CD14-positive monocyte (primary cell): ENCODE results near the gene ARHGEF10L. TPM values are rescaled to one million over a fixed set of nuclear protein-coding genes. Genes with fewer than 3 reads are reported as not detected.

ENCODE experiments used
- DNase-seq, 3 donors: peaks; one replicate each; pipeline ENCODE4 v3.0.0-alpha.2; 2011 to 2022
- H2AFZ ChIP-seq: 2 replicates; pipeline ENCODE4 v1.6.0; 2012; ENCODE audit warnings: mild to moderate bottlenecking, low read depth, low read length, inconsistent platforms; ENCODE audit not compliant: insufficient read depth, poor library complexity, severe bottlenecking
- H3K27ac ChIP-seq, 2 donors: 1 replicate in 1 of 2; 2 replicates in 1 of 2; pipeline ENCODE4 v1.5.1; 2012 to 2013; ENCODE audit warnings: low read length in 2 of 2, control low read depth in 1 of 2, inconsistent platforms in 1 of 2, low read depth in 1 of 2, mild to moderate bottlenecking in 1 of 2
- H3K27me3 ChIP-seq, 2 donors: one replicate each; pipeline versions ENCODE4 v1.6.0 to v1.6.1; 2011 to 2013; ENCODE audit warnings: low read length in 2 of 2; ENCODE audit not compliant: control insufficient read depth in 2 of 2, insufficient read depth in 2 of 2
- H3K36me3 ChIP-seq, 2 donors: replicated peaks in 1 of 2; 1 replicate in 1 of 2; 2 replicates in 1 of 2; pipeline versions ENCODE4 v1.5.1 to v1.6.1; 2012 to 2013; ENCODE audit warnings: low read length in 2 of 2, control low read depth in 1 of 2, inconsistent platforms in 1 of 2, mild to moderate bottlenecking in 1 of 2; ENCODE audit not compliant: insufficient read depth in 2 of 2, control insufficient read depth in 1 of 2
- H3K4me1 ChIP-seq, 2 donors: 1 replicate in 1 of 2; 2 replicates in 1 of 2; pipeline versions ENCODE4 v1.5.1 to v1.6.1; 2012 to 2013; ENCODE audit warnings: low read length in 2 of 2, control low read depth in 1 of 2, inconsistent platforms in 1 of 2, mild to moderate bottlenecking in 1 of 2, moderate library complexity in 1 of 2; ENCODE audit not compliant: insufficient read depth in 2 of 2, control insufficient read depth in 1 of 2
- H3K4me2 ChIP-seq: replicated peaks from 2 replicates; pipeline ENCODE3; 2012; ENCODE audit warnings: low read length, moderate library complexity, mild to moderate bottlenecking; ENCODE audit not compliant: poor library complexity, severe bottlenecking; ENCODE audit errors: extremely low read depth
- H3K4me3 ChIP-seq, 3 experiments: fragments of 200-600 bp in 1 of 3; sonication (generic) in 1 of 3; replicated peaks in 1 of 3; 1 replicate in 2 of 3; 2 replicates in 1 of 3; pipeline ENCODE4 v1.5.1; 2011 to 2013; ENCODE audit warnings: low read length in 3 of 3, mild to moderate bottlenecking in 3 of 3, control low read depth in 2 of 3, low read depth in 2 of 3, inconsistent platforms in 1 of 3, moderate library complexity in 1 of 3
- H3K79me2 ChIP-seq: 2 replicates; pipeline ENCODE4 v1.6.0; 2012; ENCODE audit warnings: mild to moderate bottlenecking, control low read depth, inconsistent platforms, low read length, moderate library complexity; ENCODE audit not compliant: insufficient read depth
- H3K9ac ChIP-seq: 2 replicates; pipeline ENCODE4 v1.6.0; 2017; ENCODE audit warnings: low read length, mild to moderate bottlenecking; ENCODE audit not compliant: insufficient read depth, poor library complexity, severe bottlenecking
- H3K9me3 ChIP-seq, 2 donors: replicated peaks in 1 of 2; 1 replicate in 1 of 2; 2 replicates in 1 of 2; pipeline versions ENCODE4 v1.5.1 to v1.6.1; 2012 to 2013; ENCODE audit warnings: low read length in 2 of 2, control low read depth in 1 of 2; ENCODE audit not compliant: control insufficient read depth in 1 of 2, insufficient read depth in 1 of 2
- H4K20me1 ChIP-seq: 2 replicates; pipeline ENCODE4 v1.6.0; 2012; ENCODE audit warnings: mild to moderate bottlenecking, low read length, control low read depth, moderate library complexity; ENCODE audit not compliant: insufficient read depth
- H3K27ac Mint-ChIP-seq, 7 donors: one replicate each; pipeline ENCODE4 v1.8.0; 2020; ENCODE audit warnings: mild to moderate bottlenecking in 7 of 7, mixed read lengths in 7 of 7, moderate library complexity in 6 of 7, inconsistent platforms in 2 of 7
- H3K27me3 Mint-ChIP-seq, 3 donors: one replicate each; pipeline ENCODE4 v1.8.0; 2021 to 2022; ENCODE audit warnings: low read depth in 3 of 3, mild to moderate bottlenecking in 3 of 3, mixed read lengths in 3 of 3, moderate library complexity in 3 of 3, inconsistent platforms in 1 of 3
- H3K36me3 Mint-ChIP-seq, 2 donors: one replicate each; pipeline ENCODE4 v1.8.0; 2020; ENCODE audit warnings: mixed read lengths in 2 of 2, inconsistent platforms in 1 of 2, mild to moderate bottlenecking in 1 of 2
- H3K4me1 Mint-ChIP-seq: one replicate; pipeline ENCODE4 v1.8.0; 2020; ENCODE audit warnings: mild to moderate bottlenecking, mixed read lengths
- H3K4me3 Mint-ChIP-seq, 2 donors: one replicate each; pipeline ENCODE4 v1.8.0; 2020; ENCODE audit warnings: mild to moderate bottlenecking in 2 of 2, mixed read lengths in 2 of 2, moderate library complexity in 1 of 2
- H3K9me3 Mint-ChIP-seq, 7 donors: one replicate each; pipeline ENCODE4 v1.8.0; 2020 to 2022; ENCODE audit warnings: mixed read lengths in 7 of 7, mild to moderate bottlenecking in 6 of 7, moderate library complexity in 6 of 7, inconsistent platforms in 2 of 7
- WGBS: methylation state at CpG from one replicate; pipeline ENCODE4 v1.1.5; 2013; ENCODE audit warnings: missing lambda C conversion rate; ENCODE audit not compliant: insufficient coverage; 5-methylcytosine and 5-hydroxymethylcytosine counted together
- intact Hi-C, 2 donors: fragments of 100-400 bp; cut with micrococcal nuclease; formaldehyde crosslinking; loops; one replicate each; pipeline versions ENCODE4 v1.15.0 to v1.15.1; 2023
- polyA plus RNA-seq, 3 donors: library from polyadenylated mRNA; depleted of rRNA in 1 of 3; unstranded in 2 of 3; stranded (reverse) in 1 of 3; fragments of 300-500 nt in 2 of 3; fragments of >200 nt in 1 of 3; fragmentation: Illumina TruSeq in 2 of 3; gene quantifications; 1 replicate in 2 of 3; 2 replicates in 1 of 3; pipeline ENCODE4 v1.2.3, GENCODE V29; 2012 to 2021
- TF ChIP-seq, protein P1 (sequence below): fragments of 200-600 bp; IDR thresholded peaks from one replicate; pipeline ENCODE4 v1.8.0; 2022; ENCODE audit warnings: antibody characterized with exemption, mild to moderate bottlenecking

Gene ARHGEF10L
- polyA plus RNA-seq, 3 donors: 20.7 to 95.7 (median 23.7) TPM

GRCh38 chr1:17668624-17669175 is 129.2 kb downstream of the ARHGEF10L start:
- H3K36me3 ChIP-seq: peaks cover 87 to 96% of the 10 kb centered on the region in 2 donors
- 94% methylated on average over 16 of the region's 20 CpGs for WGBS

GRCh38 chr1:17669305-17669704 is 129.8 kb downstream of the ARHGEF10L start:
- Mint-ChIP-seq H3K4me1 (peaks cover 36% of the 10 kb centered on the region), H3K4me3 (no peak overlapping the region), H3K36me3 (peaks cover 70 to 92% of the 10 kb centered on the region in 2 donors), H3K27ac (peak overlapping the region in 2 of 7 donors; percentile 30 to 86), H3K9me3 (peaks cover 0 to 2% (median 0%) of the 10 kb centered on the region in 7 donors), H3K27me3 (peaks cover 0 to 1% (median 1%) of the 10 kb centered on the region in 3 donors)
- H3K9ac ChIP-seq: no peak overlapping the region
- peaks cover 100% of the 10 kb centered on the region for H4K20me1 ChIP-seq
- no peak overlapping the region for H3K4me2 ChIP-seq
- TF ChIP-seq, protein P1, sequence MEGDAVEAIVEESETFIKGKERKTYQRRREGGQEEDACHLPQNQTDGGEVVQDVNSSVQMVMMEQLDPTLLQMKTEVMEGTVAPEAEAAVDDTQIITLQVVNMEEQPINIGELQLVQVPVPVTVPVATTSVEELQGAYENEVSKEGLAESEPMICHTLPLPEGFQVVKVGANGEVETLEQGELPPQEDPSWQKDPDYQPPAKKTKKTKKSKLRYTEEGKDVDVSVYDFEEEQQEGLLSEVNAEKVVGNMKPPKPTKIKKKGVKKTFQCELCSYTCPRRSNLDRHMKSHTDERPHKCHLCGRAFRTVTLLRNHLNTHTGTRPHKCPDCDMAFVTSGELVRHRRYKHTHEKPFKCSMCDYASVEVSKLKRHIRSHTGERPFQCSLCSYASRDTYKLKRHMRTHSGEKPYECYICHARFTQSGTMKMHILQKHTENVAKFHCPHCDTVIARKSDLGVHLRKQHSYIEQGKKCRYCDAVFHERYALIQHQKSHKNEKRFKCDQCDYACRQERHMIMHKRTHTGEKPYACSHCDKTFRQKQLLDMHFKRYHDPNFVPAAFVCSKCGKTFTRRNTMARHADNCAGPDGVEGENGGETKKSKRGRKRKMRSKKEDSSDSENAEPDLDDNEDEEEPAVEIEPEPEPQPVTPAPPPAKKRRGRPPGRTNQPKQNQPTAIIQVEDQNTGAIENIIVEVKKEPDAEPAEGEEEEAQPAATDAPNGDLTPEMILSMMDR: no peak
- H3K27ac ChIP-seq: no peak overlapping the region
- peaks cover 84 to 93% of the 10 kb centered on the region in 2 donors for H3K36me3 ChIP-seq
- H3K79me2 ChIP-seq: peaks cover 7% of the 10 kb centered on the region
- peaks cover 0 to 14% of the 10 kb centered on the region in 2 donors for H3K4me1 ChIP-seq
- H2AFZ ChIP-seq: no peak overlapping the region
- intact Hi-C loops: loop anchor here in 1 of 2 donors (10.0 kb wide), 1 partner anchor 155 kb away; no protein-coding TSS in a partner anchor
- DNase-seq: no peak
- H3K27me3 ChIP-seq: no peaks in the 10 kb centered on the region
- no peaks in the 10 kb centered on the region for H3K9me3 ChIP-seq
- no peak overlapping the region for H3K4me3 ChIP-seq
- WGBS: 93% methylated on average over 8 of the region's 9 CpGs

More at GRCh38 chr1:17668624-17669175, 129.2 kb downstream of the ARHGEF10L start:
- H3K27me3 ChIP-seq: no peaks in the 10 kb centered on the region
- H3K4me2 ChIP-seq: no peak overlapping the region
- no peak overlapping the region for H3K4me3 ChIP-seq
- peaks cover 100% of the 10 kb centered on the region for H4K20me1 ChIP-seq
- Mint-ChIP-seq H3K36me3 (peaks cover 75 to 95% of the 10 kb centered on the region in 2 donors), H3K4me3 (no peak overlapping the region), H3K27me3 (peaks cover 0 to 1% (median 0%) of the 10 kb centered on the region in 3 donors), H3K27ac (peak overlapping the region in 1 of 7 donors; percentile 10), H3K4me1 (peaks cover 31% of the 10 kb centered on the region), H3K9me3 (peaks cover 0 to 2% (median 0%) of the 10 kb centered on the region in 7 donors)
- no peak overlapping the region for H2AFZ ChIP-seq
- peaks cover 7% of the 10 kb centered on the region for H3K79me2 ChIP-seq
- H3K27ac ChIP-seq: no peak overlapping the region
- H3K4me1 ChIP-seq: peaks cover 0 to 14% of the 10 kb centered on the region in 2 donors
- no peak overlapping the region for H3K9ac ChIP-seq
- no peaks in the 10 kb centered on the region for H3K9me3 ChIP-seq
- intact Hi-C loops: loop anchor here in 1 of 2 donors (10.0 kb wide), 1 partner anchor 156 kb away; no protein-coding TSS in a partner anchor
- DNase-seq: no peak
- TF ChIP-seq, protein P1: no peak
